Stimulated activated CD4-positive, alpha-beta T cell treated with anti-CD3 and anti-CD28 coated beads, Interleukin-4, amount 100 ng/mL, for 1 hour (primary cell): ENCODE results near the gene SLC9A7.

Experiments used
- DNase-seq: peaks from one replicate; pipeline ENCODE4 v3.0.0-alpha.2; 2020

Gene SLC9A7

GRCh38 chrX:46698691-46699090 is 60.2 kb downstream of the SLC9A7 start:
- no peak for DNase-seq

DNA sequence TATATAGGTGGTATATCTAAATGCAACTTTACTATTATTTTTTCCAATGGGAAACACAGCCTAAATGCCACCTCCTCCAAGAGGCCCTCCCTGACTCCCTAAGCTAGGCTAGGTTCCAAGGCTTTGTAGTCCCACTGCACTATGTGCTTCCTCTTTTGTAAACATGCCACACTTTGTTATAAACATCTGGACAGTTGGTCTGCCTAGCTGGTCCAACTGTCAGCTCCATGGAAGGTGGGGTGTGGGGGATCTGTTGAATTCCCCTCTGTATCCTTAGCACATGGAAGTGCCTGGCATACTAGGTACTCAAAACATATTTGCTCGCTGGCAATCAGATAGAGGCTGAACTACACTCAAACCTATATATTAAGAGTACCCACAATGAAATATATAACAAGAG is 63.4 kb downstream of the SLC9A7 start:
- no peak for DNase-seq

DNA sequence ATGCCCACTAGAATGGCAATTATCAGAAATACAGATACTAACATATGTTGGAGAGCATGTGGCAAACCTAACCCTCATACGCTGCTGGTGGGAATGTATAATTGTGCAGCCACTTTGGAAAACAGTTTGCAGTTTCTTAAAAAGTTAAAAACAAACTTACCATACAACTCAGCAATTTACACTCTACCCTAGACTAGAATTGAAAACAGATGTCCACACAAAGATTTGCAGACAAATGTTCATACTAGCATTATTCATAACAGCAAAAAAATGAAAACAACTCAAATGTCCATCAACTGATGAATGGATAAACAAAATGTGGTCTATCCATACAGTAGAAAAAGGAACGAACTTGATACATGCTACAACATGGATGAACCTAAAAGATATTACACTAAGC is 64.4 kb downstream of the SLC9A7 start:
- no peak for DNase-seq

DNA sequence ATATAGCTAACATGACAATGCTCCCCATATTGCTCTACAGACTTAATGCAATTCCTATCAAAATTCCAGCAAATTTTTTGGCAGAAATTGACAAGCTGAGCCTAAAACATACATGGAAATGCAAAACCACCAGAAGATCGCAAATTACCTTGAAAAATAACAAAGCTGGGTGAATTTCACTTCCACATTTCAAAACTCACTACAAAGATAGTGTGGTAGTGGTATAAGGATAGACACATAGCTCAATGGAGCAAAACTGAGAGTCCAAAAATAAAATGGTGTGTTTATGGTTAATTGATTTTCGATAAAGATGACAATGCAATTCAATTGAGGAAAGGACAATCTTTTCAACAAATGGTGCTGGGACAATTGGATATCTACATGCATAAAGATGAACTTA is 65.8 kb downstream of the SLC9A7 start:
- DNase-seq = no peak

- no peak for DNase-seq
Observed at GRCh38 chrX:46690818-46691217, 68.1 kb downstream of the SLC9A7 start.

GRCh38 chrX:46687619-46688018 is 71.3 kb downstream of the SLC9A7 start:
- no peak for DNase-seq

GRCh38 chrX:46686003-46686645 is 72.8 kb downstream of the SLC9A7 start:
- DNase-seq = peak; percentile 15

GRCh38 chrX:46683048-46683447 is 75.9 kb downstream of the SLC9A7 start:
- no peak for DNase-seq

- no peak for DNase-seq
Observed at GRCh38 chrX:46681849-46682248, 77.1 kb downstream of the SLC9A7 start.

DNA sequence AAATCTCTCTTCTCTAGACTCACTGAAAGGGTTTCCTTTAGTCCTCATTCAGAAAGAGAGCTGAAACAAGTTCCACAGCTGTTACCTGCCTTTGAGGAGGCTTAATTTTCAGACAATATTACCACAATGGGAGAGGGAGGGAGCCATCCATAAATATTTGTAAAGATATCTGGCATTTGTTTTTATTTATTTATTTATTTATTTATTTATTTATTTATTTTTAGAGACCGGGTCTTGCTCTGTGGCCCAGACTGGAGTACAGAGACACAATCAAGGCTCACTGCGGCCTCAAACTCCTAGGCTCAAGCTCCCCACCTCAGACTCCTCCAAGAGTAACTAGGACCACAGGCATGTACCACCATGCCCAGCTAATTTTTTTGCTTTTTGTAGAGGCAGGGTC is 80.7 kb downstream of the SLC9A7 start:
- no peak for DNase-seq

DNA sequence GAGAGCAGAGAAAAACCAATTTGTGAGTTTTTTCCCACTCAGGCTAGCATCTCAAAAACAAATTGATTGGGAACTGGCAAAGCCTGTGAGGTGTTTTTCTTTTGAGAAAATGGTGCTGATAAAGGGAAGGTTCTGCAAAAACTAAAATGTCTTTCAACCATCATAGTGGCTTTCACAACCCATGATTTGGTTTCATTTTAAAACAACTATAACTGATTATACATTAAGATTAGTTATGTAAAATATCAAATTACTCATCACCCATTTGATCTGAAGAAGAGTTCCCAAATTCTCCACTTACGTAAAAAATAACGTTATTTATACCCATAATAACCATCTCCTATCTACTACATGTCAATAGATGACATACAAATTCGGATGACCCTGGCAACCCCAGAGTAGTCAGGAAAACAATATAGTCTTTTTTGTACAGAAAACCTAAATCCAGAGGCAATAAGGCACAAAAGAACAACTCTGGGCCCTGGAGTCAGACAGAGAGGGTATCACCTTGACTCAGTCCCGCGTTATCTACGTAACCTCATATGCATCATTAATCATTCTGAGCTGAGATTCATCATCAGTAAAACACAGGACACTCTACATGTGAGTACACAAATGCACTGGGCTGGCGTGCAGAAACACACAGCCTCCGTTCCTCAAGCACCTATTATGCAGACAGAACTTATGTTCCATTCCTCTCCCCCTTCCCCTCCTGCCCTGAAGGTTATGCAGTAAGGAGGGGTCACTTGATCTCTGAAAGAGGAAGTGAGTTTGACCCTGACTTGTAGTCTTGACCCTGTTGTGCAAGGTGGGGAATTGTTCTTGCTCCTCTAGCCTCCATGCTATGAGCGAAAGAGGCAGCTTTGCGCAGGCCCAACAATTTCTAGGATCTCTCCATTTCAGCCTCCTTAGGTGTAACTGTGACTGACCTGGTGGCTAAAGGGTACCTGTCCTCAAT is 82.2 kb downstream of the SLC9A7 start:
- no peak for DNase-seq

DNA sequence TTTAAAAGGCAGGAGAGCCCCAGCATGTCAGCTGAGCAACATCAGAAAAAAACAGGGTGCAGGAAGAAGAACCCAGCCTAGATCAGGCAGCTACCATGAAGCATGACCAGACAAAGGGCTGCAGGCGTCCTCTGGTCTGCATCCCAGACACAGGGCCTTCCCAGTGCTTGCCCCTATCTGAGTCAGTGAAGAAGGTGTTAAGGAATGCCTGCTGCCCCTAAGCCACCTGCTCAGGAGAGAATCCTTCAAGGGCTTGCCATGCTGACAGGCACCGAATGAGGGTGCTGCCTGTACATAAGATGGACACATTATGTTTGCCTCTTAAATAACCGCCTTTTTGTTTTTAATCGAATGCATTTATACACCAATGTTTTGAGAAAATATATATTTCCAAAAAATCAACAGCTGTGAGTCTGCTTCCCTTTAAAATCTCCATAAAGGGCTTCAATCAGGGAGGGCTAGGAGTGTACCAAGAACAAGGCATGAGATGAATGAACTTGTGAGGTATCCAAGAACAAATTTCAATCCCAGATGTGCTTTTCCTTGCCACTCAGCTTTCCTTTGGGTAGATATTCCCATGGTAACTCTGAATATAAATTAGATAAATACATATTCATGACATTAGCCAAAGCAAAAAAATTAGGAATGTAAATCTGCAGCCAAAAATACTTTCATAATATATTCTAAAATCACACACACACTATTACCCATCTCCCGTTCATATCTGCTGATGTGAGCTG is 85.1 kb downstream of the SLC9A7 start:
- DNase-seq = no peak

GRCh38 chrX:46670316-46670715 is 88.6 kb downstream of the SLC9A7 start:
- DNase-seq = no peak

DNA sequence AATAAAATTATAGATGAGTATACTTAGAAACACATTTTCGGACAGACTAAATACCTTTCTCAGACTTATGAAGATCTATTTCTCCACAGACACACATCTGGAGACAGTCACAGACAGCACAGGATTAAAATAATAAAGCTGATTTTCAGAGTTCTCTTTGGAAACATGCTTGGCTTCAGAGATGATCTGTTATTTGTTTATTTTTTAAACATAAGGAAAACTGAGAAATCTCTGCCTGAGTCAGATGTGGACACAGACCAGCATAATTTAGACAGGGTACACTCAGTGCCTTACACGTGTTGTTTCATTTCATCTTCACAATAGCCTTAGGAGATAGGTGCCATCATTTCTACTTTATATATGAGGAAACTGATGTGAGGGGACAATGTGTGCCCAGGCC is 92.1 kb downstream of the SLC9A7 start:
- no peak for DNase-seq

- DNase-seq = peak; percentile 7
Observed at GRCh38 chrX:46665232-46666152, 93.4 kb downstream of the SLC9A7 start.

- DNase-seq = no peak
Observed at GRCh38 chrX:46662188-46662958, 96.5 kb downstream of the SLC9A7 start.

DNA sequence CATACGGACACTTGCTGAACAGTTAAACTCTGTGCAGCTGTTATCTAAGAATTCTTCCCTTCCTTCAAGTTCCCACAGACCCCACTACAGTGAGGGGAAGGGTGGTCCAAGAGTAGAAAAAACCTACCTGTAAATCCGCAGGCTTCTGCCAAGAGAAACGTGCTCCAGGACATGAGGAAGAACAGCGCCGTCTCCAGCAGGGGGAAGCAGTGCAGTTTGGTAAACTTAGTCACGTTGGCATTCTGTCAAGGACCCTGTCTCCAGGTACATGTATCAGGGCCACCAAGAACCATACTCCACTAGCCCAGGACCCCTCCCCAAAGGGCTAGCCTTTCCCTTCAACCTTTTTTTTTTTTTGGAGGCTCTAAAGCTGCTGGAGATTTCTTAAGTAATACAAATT is 105.4 kb downstream of the SLC9A7 start:
- DNase-seq = peak; percentile 7

GRCh38 chrX:46649421-46650260 is 109.3 kb downstream of the SLC9A7 start:
- DNase-seq = no peak

DNA sequence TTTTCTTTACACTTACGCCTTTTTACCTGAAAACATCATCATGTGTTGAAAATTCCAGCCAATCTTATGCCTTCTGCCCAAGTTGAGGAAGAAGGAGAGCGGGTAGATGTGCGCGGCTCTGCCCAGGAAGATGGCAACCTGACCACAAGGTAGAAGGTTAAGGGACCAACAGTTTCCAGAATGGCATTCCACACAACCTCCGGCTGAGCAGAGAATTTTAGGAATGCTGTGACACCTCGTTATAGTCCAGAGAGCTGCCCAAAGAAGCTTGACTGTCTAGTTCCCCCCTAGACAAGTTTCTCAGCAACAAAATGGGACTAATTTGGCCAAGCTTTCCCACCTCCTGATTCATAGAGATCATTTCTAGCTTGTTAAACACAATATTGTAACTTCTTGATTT is 110.3 kb downstream of the SLC9A7 start:
- no peak for DNase-seq

GRCh38 chrX:46647251-46647650 is 111.7 kb downstream of the SLC9A7 start:
- no peak for DNase-seq

GRCh38 chrX:46645614-46646013 is 113.3 kb downstream of the SLC9A7 start:
- DNase-seq = no peak
